C1 segment of cervical spinal cord (tissue), 14 donors: ENCODE results near the gene SLC22A8.
"Not testable (repeated sequence)": the region's sequence is repeated elsewhere in the genome, so short reads cannot be mapped to it uniquely, and the experiment has no call there.

Experiments
- DNase-seq, 14 donors: peaks; one replicate each; lab custom pipeline; 2025; lab: John Stamatoyannopoulos, UW

SLC22A8 gene

GRCh38 chr11:62985041-62985750 is 30.4 kb downstream of the SLC22A8 start:
- DNase-seq = peak in 1 of 14 donors; percentile 58

GRCh38 chr11:62984451-62984991 is 31.1 kb downstream of the SLC22A8 start, which contains the start of gene SLC22A6:
TSS of gene SLC22A6 (minus strand) at chr11:62984967. CDS start at chr11:62984690, 277 bp downstream.
- peak in 4 of 14 donors; percentile 22 to 58 (median 42) for DNase-seq

- DNase-seq = no peak
These were observed 32.0 kb downstream of the SLC22A8 start for GRCh38 chr11:62983536-62984199.

GRCh38 chr11:62981743-62982142 is 33.9 kb downstream of the SLC22A8 start:
- no peak for DNase-seq

- no peak for DNase-seq
These were observed 35.4 kb downstream of the SLC22A8 start for GRCh38 chr11:62980133-62980760.

- DNase-seq = no peak
These were observed 39.5 kb downstream of the SLC22A8 start for GRCh38 chr11:62976109-62976508.

GRCh38 chr11:62974848-62975522 is 40.7 kb downstream of the SLC22A8 start:
- no peak for DNase-seq

- no peak for DNase-seq
These were observed 50.1 kb downstream of the SLC22A8 start for GRCh38 chr11:62965574-62965973.

- peak in 1 of 14 donors; percentile 31 for DNase-seq
These were observed 53.2 kb downstream of the SLC22A8 start for GRCh38 chr11:62962391-62962790.

- no peak for DNase-seq
These were observed 54.5 kb downstream of the SLC22A8 start for GRCh38 chr11:62961017-62961570.

GRCh38 chr11:62959422-62959980 is 56.1 kb downstream of the SLC22A8 start:
- no peak for DNase-seq

- no peak for DNase-seq
These were observed 56.9 kb downstream of the SLC22A8 start for GRCh38 chr11:62958547-62959421.

- DNase-seq = no peak
These were observed 58.5 kb downstream of the SLC22A8 start for GRCh38 chr11:62957147-62957546.

- DNase-seq = no peak
These were observed 61.2 kb downstream of the SLC22A8 start for GRCh38 chr11:62954478-62954877.

GRCh38 chr11:62953811-62954210 is 61.8 kb downstream of the SLC22A8 start:
- DNase-seq = no peak

GRCh38 chr11:62948765-62949320 is 66.8 kb downstream of the SLC22A8 start:
- DNase-seq = no peak

- not testable (repeated sequence) for DNase-seq
These were observed 70.1 kb downstream of the SLC22A8 start for GRCh38 chr11:62945538-62945937.
